ENCODE data around the gene TRAF5.
"Not testable (repeated sequence)": the region's sequence is repeated elsewhere in the genome, so short reads cannot be mapped to it uniquely, and the experiment has no call there.

TRAF5 gene

DNA sequence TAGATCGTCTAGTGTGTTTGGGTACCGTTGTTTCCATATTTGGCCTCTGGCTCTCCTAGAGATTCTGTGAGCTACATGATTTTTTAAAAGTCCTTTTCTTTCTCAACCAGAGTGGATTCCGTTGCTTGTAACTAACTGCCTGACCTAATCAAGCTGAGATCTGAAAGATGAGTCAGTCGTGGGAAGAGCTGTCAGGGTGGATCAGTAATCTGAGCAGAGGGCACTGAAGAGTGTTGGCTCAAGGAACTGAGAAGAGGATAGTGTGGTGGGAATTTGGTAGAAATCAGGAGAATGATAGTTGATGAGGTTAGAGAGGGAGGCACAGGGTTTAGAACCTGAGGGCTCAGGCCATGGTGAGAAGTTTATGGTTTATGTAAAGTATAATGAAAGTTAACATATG, 52.2 kb downstream of the TRAF5 start:
- no peak for DNase-seq (ENCODE audit: low spot score)

DNA sequence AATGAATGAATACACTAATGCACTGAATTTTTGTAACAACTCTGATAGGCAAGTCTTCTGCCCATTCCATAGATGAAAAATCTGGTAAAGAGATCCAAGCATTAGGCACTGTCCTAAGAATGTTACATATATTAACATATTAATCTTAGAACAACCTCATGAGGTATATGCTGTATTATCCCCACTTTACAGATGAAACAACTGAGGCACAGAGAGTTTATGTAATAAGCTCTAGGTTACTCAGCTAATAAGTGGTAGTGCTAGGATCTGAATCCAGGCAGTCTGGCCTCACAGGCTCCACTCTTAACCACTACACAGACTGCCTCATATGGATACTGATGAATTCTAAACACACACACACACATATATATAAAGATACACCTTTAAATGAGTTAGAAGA, 52.8 kb downstream of the TRAF5 start:
- DNase-seq (ENCODE audit: low spot score): no peak

DNA sequence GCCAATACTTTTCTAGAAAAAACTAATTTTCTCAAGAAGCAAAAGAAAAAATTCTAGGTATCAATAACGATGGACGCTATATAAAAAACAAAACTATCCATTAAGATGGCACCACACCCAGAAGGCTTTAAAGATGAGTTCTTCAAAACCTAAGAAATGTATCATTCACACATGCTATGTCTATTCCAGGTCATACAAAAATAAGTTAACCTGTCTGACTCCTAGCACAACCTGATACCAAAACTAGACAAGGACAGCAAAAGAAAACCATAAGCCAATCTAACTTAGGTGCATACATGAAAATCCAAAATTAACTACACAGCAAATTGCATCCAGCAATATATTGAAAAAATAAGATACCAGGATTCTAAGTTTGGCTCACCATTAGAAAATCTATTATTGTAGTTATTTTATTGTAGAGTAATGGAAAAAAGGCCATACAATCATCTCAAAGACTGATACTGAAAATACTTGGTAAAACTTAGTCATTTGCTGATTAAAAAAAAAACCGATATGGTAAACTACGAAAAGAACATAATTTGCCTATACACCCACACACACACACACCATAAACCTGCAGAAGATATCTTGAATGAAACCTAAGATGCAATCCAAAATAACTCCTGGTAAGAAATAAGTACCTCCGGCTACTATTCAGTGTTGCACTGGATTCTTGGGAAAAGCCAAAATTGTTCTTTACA, 55.0 kb downstream of the TRAF5 start:
- DNase-seq (ENCODE audit: low spot score): no peak

DNA sequence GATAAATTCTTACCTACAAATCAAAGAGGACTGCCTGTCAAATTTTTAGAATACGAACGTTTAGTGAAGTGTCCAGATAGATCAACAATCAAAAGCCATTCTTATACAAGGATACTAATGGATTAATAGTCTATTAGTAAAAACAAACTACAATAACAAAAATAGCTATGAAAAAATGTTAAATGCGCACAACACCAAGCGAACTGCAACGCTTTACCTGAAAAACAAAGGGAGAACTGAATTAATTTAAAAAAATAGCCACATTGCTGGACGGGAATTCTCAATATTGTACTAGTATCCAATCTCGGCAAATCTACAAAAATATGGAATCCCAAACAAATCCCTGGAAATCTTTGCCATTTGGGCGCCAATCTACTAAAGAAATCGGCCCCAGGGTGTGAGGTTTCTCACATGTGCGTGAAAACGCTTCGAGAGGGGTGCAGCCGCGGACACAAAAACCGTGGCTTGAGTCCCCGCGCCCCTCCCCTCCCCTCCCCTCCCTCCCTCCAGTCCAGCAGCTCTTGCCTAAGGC, 55.6 kb downstream of the TRAF5 start:
- DNase-seq (ENCODE audit: low spot score): no peak

DNA sequence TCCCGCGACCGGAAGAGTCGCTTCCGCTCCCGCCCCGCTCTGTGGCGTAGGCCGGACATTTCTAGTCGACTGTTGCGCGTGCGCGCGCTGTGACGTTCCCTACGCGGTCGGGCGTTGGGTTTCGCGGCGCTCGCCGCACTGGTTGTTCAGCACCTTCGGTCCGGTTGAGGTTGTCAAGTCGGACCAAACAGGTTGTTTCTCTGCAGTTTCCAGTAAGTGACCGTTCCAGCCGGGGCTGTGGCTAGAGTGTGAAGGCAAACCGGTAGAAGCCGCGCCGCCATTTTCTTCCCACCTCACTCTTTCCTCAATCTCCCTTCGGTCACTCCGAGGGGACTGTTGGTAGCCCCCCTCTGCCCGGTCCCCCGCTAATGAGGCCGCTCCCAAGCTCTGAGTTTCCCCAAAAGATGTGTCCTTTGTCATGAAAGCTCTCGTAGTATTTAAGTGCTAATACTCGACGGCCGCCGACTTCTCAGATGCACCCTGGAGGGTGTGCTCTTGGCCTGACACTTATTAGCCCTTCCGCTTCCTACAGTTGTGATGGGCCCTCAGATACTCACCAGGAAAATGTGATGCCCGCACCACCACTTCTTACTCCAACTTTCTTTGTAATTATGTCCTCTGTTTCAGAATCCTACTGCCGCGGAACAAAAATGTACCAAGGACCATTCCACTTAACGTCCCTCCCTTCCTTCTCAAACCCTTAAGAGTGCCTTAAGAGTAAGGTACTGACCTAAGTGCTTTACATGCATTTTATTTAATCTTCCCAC, 56.3 kb downstream of the TRAF5 start:
- DNase-seq (ENCODE audit: low spot score): peak; percentile 96

DNA sequence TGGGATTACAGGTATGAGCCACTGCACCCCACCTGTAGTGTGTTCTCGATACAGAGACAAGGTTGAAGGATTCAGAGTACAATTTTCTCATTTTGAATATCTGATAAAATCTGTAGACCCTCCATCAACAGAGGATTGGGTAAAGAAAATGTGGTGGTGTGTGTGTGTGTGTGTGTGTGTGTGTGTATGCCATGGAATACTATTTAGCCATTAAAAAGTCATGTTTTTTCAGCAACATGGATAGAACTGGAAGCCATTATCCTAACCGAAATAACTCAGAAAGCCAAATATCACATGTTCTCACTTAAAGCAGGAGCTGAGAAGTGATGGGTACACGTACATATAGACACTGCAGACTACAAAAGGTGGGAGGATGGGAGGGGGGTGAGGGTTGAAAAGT, 57.9 kb downstream of the TRAF5 start:
- no peak for DNase-seq (ENCODE audit: low spot score)

DNA sequence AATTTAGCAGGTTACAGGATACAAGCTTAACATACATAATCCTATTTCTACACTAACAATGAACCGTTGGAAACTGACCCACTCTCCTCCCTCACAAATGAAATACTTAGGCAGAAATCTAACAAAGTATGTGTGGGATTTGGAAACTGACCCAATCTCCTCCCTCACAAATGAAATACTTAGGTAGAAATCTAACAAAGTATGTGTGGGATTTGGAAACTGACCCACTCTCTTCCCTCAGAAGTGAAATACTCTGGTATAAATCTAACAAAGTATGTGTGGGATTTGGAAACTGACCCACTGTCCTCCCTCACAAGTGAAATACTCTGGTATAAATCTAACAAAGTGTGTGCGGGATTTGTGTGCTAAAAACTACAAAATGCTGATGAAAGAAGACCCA, 60.3 kb downstream of the TRAF5 start:
- no peak for DNase-seq (ENCODE audit: low spot score)

DNA sequence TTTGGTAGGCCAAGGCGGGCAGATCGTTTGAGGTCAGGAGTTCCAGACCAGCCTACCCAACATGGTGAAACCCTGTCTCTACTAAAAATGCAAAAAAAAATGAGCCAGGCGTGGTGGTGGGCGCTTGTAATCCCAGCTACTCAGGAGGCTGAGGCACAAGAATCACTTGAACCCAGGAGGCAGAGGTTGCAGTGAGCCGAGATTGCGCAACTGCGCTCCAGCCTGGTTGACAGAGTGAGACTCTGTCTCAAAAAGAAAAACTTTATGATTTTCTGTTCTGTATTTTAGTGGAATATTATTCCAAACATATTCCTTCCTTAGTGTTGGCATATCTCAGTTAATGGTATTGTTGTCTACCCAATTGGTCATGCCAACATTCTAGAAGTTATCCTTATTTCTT, 64.2 kb downstream of the TRAF5 start:
- DNase-seq (ENCODE audit: low spot score): not testable (repeated sequence)

DNA sequence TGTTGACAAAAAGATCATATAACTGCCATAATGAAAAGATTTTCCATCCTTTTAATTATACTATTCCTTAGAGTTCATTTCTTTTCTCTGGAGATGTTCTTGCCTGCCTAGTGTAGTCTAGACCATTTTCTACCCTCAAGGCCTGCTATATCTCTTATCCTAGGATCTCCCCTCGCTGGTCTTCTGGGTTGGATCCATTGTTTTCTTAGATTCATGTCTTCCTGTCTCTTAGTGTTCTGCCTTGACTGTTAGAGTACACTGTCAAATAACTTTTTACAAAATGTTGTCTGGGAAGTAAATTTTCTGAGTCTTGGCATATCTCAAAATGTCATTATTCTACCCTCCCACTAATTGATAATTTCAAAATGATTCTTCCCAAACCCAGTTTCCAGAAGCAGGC, 66.6 kb downstream of the TRAF5 start:
- DNase-seq (ENCODE audit: low spot score): no peak

DNA sequence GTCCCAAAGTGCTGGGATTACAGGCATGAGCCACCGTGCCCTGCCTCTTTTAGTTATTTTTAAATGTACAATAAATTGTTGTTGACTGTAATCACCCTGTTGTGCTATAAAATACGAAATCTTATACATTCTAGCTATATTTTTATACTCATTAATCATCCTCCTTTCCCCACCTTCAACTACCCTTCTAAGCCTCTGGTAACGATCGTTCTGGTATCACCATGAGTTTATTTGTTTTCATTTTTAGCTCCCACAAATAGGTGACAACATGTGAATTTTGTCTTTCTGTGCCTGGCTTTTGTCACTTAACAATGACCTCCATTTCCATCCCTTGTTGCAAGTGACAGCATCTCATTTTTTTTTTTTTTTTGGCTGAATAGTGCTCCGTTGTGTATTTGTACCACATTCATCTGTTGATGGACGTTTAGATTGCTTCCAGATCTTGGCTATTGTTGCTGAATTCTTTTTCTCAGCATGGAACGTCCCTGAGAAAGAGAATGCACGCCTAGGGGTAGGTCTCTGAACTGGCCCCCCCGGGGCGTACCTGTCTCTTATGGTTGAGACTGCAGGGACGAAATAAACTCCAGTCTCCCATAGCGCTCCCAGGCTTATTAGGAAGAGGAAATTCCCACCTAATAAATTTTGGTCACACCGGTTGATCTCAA, 71.8 kb downstream of the TRAF5 start:
- DNase-seq (ENCODE audit: low spot score): not testable (repeated sequence)

DNA sequence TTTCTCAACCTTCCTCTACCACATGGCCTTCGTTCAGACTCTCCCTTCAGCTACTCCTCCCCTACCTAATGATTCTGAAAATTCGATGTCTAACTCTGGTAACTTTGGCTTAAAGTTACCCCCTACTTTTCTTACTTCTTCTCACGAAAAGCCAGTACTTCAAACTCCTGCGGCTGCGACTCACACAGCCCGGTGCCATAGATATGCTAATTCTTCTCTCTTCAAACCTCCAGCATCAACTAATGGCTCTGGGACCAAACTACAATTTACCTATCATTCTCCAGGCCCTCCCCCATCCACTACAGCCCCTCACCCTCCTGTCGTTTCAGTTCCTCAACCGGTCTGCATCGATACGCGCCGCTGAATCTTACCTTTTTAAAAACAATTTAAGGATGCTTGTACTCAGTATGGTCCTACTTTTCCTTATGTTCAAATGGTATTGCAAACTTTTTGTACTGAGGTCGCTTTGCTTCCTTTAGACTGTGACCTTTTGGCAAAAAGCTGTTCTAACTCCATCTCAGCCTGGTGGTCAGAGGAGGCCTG, 73.3 kb downstream of the TRAF5 start:
- DNase-seq (ENCODE audit: low spot score): not testable (repeated sequence)

DNA sequence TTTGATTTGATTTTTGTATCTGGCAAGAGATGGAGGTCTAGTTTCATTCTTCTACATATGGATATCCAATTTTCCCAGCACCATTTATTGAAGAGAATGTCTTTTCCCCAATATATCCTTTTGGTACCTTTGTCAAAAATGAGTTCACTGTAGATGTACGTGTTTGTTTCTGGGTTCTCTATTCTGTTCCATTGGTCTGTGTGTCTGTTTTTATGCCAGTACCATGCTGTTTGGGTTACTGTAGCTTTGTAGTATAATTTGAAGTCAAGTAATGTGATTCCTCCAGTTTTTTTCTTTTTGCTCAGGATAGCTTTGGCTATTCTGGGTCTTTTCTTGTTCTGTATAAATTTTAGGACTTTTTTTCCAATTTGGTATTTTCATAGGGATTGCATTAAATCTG, 75.1 kb downstream of the TRAF5 start:
- DNase-seq (ENCODE audit: low spot score): not testable (repeated sequence)

DNA sequence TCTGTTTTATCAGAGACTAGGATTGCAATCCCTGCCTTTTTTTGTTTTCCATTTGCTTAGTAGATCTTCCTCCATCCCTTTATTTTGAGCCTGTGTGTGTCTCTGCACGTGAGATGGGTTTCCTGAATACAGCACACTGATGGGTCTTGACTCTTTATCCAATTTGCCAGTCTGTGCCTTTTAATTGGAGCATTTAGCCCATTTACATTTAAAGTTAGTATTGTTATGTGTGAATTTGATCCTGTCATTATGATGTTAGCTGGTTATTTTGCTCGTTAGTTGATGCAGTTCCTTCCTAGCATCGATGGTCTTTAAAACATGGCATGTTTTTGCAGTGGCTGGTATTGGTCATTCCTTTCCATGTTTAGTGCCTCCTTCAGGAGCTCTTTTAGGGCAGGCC, 79.5 kb downstream of the TRAF5 start:
- not testable (repeated sequence) for DNase-seq (ENCODE audit: low spot score)

DNA sequence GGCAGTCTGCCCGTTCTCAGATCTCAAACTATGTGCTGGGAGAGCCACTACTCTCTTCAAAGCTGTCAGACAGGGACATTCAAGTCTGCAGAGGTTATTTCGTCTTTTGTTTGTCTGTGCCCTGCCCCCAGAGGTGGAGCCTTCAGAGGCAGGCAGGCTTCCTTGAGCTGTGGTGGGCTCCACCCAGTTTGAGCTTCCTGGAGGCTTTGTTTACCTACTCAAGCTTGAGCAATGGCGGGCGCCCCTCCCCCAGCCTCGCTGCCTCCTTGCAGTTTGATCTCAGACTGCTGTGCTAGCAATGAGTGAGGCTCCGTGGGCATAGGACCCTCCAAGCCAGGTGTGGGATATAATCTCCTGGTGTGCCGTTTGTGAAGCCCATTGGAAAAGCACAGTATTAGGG, 81.1 kb downstream of the TRAF5 start:
- DNase-seq (ENCODE audit: low spot score): not testable (repeated sequence)

DNA sequence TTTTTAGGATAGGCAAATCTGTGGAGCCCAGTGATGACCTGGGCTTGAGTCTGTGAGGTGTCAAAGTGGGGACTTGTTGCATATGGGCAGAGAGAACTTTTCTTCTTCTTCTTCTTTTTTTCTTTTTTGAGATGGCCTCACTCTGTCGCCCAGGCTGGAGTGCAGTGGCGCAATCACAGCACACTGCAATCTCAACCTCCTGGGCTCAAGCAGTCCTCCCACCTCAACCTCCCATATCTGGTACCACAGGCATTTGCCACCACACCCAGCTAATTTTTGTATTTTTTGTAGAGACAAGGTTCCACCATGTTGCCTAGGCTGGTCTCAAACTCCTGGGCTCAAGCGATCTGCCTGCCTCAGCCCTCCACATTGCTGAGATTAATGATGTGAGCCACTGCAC, 85.0 kb downstream of the TRAF5 start:
- no peak for DNase-seq (ENCODE audit: low spot score)

DNA sequence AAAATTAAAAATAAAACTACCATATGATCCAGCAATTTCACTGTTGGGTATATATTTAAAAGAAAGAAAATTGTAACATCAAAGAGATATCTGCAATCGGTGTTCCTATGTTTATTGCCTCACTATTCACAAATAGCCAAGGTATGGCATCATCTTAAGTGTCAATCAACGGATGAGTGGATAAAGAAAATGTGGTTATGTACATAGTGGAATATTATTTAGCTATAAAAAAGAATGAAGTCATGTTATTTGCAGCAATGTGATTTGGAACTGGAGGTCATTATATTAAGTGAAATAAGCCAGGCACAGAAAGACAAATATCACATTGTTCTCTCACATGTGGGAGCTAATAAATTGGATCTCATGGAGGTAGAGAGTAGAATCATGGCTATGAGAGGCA, 89.1 kb downstream of the TRAF5 start:
- DNase-seq (ENCODE audit: low spot score): no peak

DNA sequence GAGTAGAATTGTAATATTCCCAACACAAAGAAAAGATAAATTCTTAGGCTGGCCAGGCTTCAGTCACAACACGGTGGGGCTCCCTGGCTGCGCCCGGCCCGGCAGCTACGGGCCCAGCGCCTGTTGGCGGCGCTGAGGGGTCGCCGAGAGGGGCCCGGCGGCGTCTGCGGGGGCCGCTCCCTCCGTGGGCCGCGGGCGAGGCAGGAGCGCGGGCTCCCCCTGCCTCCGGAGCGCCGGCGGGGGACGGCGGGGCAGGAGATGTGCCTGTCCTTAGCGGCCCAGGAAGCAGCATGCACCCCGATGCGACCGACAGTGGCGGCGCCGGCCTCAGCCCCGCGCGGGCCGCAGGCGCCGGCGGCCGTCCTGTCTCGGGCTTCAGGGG, 89.6 kb downstream of the TRAF5 start:
- peak; percentile 13 for DNase-seq (ENCODE audit: low spot score)

DNA sequence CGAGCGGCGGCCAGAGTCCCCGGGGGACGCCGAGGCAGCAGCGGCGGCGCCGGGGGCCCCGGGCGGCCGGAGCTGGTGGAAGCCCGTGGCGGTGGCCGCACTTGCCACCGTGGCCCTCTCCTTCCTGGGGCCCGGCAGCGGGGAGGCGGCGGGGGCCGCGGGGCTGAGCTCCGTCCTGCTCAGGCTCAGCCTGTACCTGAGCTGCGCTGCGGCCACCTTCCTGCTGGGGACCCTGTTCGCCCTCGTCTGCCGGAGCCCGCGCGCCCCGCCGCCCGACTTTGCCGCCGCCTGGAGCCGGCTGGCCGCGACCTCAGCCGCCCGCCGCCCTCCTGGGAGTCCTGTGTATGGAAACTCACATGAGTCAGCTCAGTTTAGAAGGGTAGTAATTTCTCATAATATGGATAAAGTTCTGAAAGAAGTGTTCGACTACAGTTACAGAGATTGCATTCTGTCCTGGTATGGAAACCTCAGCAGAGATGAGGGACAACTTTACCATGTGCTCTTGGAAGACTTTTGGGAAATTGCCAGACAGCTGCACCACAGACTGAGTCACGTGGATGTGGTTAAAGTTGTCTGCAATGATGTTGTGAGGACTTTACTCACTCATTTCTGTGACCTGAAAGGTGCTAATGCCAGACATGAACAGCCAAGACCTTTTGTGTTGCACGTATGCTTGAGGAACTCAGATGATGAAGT, 90.1 kb downstream of the TRAF5 start:
- peak; percentile 3 for DNase-seq (ENCODE audit: low spot score)

DNA sequence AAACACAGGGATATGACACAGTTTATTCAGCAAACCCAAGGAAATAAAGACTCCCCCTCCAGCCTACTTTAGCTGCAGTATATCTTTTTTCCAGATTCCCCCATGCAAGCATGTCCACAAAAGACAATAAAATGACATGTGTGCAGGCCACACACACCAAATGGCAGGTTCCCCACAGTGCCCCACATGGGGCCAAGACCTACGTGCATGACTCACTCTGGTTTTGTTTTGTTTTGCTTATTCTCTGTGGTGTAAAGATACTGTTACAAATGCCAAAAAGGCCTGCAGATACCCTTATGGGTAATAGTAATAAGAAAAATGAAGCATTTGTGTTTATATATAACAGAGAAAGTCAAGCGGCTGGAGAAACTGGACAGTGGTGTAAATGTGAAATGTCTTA, 93.8 kb downstream of the TRAF5 start:
- no peak for DNase-seq (ENCODE audit: low spot score)

DNA sequence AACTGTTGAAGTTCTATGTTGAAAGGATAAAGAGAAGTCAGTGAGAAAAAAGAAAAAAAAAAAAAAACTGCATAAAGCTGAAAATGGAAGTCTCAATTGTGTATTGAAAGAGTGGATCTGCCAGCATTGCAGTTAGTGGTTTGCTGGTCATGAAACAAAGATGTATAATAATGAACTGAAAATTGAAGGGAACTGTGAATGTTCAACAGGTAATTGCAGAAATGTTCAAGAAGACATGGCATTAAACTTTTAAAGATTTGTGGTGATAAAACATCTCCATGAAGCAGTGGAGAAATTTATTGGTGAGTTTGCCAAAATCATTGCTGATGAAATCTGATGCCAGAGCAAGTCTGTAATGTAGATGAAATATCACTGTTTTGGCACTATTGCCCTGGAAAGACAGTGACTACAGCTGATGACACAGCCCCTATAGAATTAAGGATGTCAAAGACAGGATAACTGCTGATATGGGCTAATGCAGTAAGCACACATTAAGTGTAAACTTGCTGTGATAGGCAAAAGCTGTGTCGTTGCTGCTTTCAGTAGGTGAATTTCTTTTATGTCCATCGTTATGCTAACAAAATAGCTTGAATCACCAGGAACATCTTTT, 94.3 kb downstream of the TRAF5 start:
- DNase-seq (ENCODE audit: low spot score): no peak

DNA sequence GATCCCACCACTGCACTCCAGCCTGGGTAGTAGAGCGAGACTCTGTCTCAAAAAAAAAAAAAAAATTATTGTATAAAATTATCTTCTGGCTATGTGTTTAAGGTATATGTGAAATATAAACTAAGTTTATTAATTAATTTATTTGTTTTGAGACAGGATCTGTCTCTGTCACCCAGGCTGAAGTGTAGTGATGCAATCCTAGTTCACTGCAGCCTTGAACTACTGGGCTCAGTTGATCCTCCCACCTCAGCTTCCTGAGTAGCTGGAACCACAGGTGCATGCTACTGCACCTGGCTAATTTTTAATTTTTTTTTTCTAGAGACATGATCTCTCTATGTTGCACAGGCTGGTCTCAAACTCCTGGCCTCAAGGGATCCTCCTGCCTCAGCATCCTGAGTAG, 97.4 kb downstream of the TRAF5 start:
- no peak for DNase-seq (ENCODE audit: low spot score)
